GM21825 (cell line): ENCODE results near the gene ATP5PB.
A peak's percentile ranks its signal among the peaks of the same experiment; 100 is the strongest.

Source experiments
- ATAC-seq: cut with Tn5 transposase; IDR thresholded peaks from one replicate; pipeline ENCODE4 v1.9.1; 2021; ENCODE audit warnings: mild to moderate bottlenecking, moderate library complexity; ENCODE audit not compliant: unreplicated experiment

Gene ATP5PB

GRCh38 chr1:111504097-111504496, 54.8 kb downstream of the ATP5PB start:
- no peak for ATAC-seq

DNA sequence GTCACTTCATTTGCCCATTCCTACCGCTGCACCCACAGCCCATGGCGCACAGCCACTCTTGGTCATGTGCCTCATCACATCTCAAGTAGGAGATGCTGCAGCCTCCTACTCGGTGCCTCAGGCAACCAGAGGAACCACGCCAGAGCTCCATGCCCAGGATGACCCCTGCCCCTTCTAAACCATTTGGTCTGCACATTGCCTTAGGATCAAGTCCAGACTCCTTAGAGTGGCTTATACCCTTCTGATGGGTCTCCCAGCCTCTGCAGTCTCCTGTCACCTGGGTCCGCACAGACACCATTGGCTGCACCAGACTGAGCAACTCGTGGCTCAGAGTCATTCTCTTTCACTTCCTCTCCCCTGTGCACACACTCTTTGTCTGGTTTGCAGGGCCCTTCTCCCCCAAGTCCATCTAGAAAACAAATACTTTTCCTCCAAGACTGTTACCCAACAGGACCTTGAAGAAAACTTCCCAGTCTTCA, 56.4 kb downstream of the ATP5PB start:
- peak; percentile 65 for ATAC-seq

GRCh38 chr1:111506561-111506960, 57.3 kb downstream of the ATP5PB start:
- no peak for ATAC-seq

- peak; percentile 48 for ATAC-seq
Observed at GRCh38 chr1:111507411-111508201, 58.3 kb downstream of the ATP5PB start.

DNA sequence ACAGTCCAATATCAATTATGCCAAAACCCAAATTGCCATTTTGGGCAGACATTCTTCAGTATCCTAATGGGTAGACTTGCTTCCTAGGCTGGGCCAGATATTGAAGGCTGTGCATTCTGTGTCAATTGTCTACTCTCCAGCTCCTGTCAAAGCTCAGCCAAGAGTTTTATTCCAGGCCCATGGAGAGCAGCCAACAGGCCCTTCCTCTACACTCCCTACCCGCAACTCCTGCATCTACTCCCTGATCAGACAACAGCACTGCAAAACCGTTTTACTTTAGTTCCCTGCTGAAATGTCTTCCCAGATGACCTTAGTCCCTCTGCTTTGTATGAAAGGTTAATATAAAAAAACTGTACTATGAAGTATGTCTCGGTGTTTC, 60.7 kb downstream of the ATP5PB start:
- no peak for ATAC-seq

- no peak for ATAC-seq
Observed at GRCh38 chr1:111511370-111511769, 62.1 kb downstream of the ATP5PB start.
